Measurements from ENCODE around the gene MSH3.

GRCh38 chr5:80884929-80885328 lies 230.5 kb downstream of the MSH3 start:
- TF ChIP-seq, protein P1, sequence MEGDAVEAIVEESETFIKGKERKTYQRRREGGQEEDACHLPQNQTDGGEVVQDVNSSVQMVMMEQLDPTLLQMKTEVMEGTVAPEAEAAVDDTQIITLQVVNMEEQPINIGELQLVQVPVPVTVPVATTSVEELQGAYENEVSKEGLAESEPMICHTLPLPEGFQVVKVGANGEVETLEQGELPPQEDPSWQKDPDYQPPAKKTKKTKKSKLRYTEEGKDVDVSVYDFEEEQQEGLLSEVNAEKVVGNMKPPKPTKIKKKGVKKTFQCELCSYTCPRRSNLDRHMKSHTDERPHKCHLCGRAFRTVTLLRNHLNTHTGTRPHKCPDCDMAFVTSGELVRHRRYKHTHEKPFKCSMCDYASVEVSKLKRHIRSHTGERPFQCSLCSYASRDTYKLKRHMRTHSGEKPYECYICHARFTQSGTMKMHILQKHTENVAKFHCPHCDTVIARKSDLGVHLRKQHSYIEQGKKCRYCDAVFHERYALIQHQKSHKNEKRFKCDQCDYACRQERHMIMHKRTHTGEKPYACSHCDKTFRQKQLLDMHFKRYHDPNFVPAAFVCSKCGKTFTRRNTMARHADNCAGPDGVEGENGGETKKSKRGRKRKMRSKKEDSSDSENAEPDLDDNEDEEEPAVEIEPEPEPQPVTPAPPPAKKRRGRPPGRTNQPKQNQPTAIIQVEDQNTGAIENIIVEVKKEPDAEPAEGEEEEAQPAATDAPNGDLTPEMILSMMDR (IDR thresholded peaks at IDR 0.05; ENCODE audit: low read length) = no peak
- TF ChIP-seq EZH2 (optimal IDR thresholded peaks at IDR 0.05; ENCODE audit: low read depth, low read length) = no peak
